ENCODE results near the gene TCF20. TPM values are rescaled to one million over a fixed set of nuclear protein-coding genes. Genes with fewer than 3 reads are reported as not detected.

The TCF20 gene
- total and polyA plus RNA-seq, 2 donors from 2014 or later, result 6.1 to 63.6 TPM

- H3K9me3 ChIP-seq (ENCODE audit: control insufficient read depth in 2 of 3, insufficient read depth in 1 of 3, low read length in 3 of 3), result no peaks in the 10 kb centered on the region
- H3K9ac ChIP-seq (ENCODE audit: low read length in 3 of 3), result no peak overlapping the region
- TF ChIP-seq, protein P1, sequence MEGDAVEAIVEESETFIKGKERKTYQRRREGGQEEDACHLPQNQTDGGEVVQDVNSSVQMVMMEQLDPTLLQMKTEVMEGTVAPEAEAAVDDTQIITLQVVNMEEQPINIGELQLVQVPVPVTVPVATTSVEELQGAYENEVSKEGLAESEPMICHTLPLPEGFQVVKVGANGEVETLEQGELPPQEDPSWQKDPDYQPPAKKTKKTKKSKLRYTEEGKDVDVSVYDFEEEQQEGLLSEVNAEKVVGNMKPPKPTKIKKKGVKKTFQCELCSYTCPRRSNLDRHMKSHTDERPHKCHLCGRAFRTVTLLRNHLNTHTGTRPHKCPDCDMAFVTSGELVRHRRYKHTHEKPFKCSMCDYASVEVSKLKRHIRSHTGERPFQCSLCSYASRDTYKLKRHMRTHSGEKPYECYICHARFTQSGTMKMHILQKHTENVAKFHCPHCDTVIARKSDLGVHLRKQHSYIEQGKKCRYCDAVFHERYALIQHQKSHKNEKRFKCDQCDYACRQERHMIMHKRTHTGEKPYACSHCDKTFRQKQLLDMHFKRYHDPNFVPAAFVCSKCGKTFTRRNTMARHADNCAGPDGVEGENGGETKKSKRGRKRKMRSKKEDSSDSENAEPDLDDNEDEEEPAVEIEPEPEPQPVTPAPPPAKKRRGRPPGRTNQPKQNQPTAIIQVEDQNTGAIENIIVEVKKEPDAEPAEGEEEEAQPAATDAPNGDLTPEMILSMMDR (IDR thresholded peaks at IDR 0.05; ENCODE audit: borderline replicate concordance, extremely low read depth, insufficient read depth), result no peak
- FAIRE-seq (no peak), DNase-seq (peak in 4 of 5 donors; percentile 82 to 90 (median 87))
- H3K36me3 ChIP-seq (ENCODE audit: control insufficient read depth in 2 of 3, insufficient read depth in 3 of 3, low read length in 3 of 3), result no peaks in the 10 kb centered on the region
- H3K27ac ChIP-seq (ENCODE audit: low read depth in 2 of 2, low read length in 2 of 2), result no peak overlapping the region
- intact Hi-C loops (cut with DNase I), result no loop called here
- peaks cover 0 to 2% (median 0%) of the 10 kb centered on the region in 3 donors for H3K4me1 ChIP-seq (ENCODE audit: control insufficient read depth in 2 of 3, insufficient read depth in 2 of 3, low read depth in 1 of 3, low read length in 3 of 3)
- no peak overlapping the region for H3K4me3 ChIP-seq (ENCODE audit: low read length in 3 of 3)
- H3K27me3 ChIP-seq (ENCODE audit: control insufficient read depth, insufficient read depth, low read length), result no peaks in the 10 kb centered on the region
These were observed 23.9 kb upstream of the TCF20 start for GRCh38 chr22:42294034-42294985.

DNA sequence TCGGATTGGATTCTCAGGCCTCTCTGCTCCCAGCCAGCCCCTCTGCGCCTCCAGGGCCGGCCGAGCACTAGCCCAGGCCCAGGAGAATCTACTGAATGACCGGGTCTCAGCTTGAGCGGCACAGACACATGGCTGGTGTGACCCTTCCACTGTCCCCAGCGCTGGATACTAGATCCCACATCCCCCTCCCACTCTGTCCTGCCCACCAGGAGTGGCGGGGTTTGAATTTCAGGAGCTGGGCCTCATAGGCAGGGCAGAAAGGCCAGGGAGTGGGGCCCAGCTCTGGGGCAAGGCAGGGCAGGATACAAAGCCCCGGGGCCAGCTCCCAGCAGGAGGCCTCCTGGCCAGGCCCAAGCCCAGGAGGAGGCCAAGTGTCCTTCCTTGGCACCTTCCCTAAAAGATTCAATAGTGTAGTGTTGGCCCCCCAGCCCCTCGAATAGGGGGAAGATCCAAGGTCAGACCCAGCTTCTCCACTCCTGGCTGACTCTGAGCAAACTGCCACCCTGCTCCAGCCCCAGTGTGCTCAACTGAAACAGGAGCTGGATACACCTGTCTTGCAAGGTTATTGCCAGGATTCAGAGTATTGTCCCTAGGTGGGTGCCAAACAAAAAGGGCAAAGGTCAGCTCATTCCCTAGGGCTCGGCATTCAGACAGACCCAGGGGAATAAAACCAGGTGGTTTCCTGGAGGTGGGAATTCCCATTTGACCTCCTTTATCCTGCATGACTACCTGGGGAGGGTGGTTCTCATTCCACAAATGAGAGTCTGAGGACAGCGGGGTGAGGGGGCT is 22.5 kb upstream of the TCF20 start:
- intact Hi-C loops (cut with DNase I), result no loop called here
- H3K36me3 ChIP-seq (ENCODE audit: control insufficient read depth in 2 of 3, insufficient read depth in 3 of 3, low read length in 3 of 3), result no peaks in the 10 kb centered on the region
- no peak overlapping the region for H3K27ac ChIP-seq (ENCODE audit: low read depth in 2 of 2, low read length in 2 of 2)
- H3K4me3 ChIP-seq (ENCODE audit: low read length in 3 of 3), result no peak overlapping the region
- no peaks in the 10 kb centered on the region for H3K27me3 ChIP-seq (ENCODE audit: control insufficient read depth, insufficient read depth, low read length)
- no peaks in the 10 kb centered on the region for H3K9me3 ChIP-seq (ENCODE audit: control insufficient read depth in 2 of 3, insufficient read depth in 1 of 3, low read length in 3 of 3)
- H3K4me1 ChIP-seq (ENCODE audit: control insufficient read depth in 2 of 3, insufficient read depth in 2 of 3, low read depth in 1 of 3, low read length in 3 of 3), result peaks cover 0 to 2% (median 0%) of the 10 kb centered on the region in 3 donors
- H3K9ac ChIP-seq (ENCODE audit: low read length in 3 of 3), result no peak overlapping the region
- FAIRE-seq (no peak), DNase-seq (peak in 1 of 5 donors; percentile 52)
- TF ChIP-seq, protein P1 (IDR thresholded peaks at IDR 0.05; ENCODE audit: borderline replicate concordance, extremely low read depth, insufficient read depth), result no peak

GRCh38 chr22:42291287-42291686 is 20.8 kb upstream of the TCF20 start:
- FAIRE-seq, result no peak

More at GRCh38 chr22:42291287-42291686, 20.8 kb upstream of the TCF20 start:
- H3K27me3 ChIP-seq (ENCODE audit: control insufficient read depth, insufficient read depth, low read length), result no peaks in the 10 kb centered on the region
- DNase-seq, result no peak
- intact Hi-C loops (cut with DNase I), result no loop called here
- no peaks in the 10 kb centered on the region for H3K36me3 ChIP-seq (ENCODE audit: control insufficient read depth in 2 of 3, insufficient read depth in 3 of 3, low read length in 3 of 3)
- no peaks in the 10 kb centered on the region for H3K9me3 ChIP-seq (ENCODE audit: control insufficient read depth in 2 of 3, insufficient read depth in 1 of 3, low read length in 3 of 3)
- no peak overlapping the region for H3K4me3 ChIP-seq (ENCODE audit: low read length in 3 of 3)
- peaks cover 0 to 2% (median 0%) of the 10 kb centered on the region in 3 donors for H3K4me1 ChIP-seq (ENCODE audit: control insufficient read depth in 2 of 3, insufficient read depth in 2 of 3, low read depth in 1 of 3, low read length in 3 of 3)
- no peak overlapping the region for H3K9ac ChIP-seq (ENCODE audit: low read length in 3 of 3)
- no peak overlapping the region for H3K27ac ChIP-seq (ENCODE audit: low read depth in 2 of 2, low read length in 2 of 2)
- TF ChIP-seq, protein P1 (IDR thresholded peaks at IDR 0.05; ENCODE audit: borderline replicate concordance, extremely low read depth, insufficient read depth), result no peak
